Measurements from ENCODE around the gene TRIM45.

GRCh38 chr1:117097443-117097842 lies 24.1 kb downstream of the TRIM45 start:
- TF ChIP-seq POLR2AphosphoS5 (IDR thresholded peaks at IDR 0.05; ENCODE audit: low read depth, low read length): no peak
- TF ChIP-seq POLR2A (IDR thresholded peaks at IDR 0.05; ENCODE audit: low read depth, low read length): no peak
- no peak for TF ChIP-seq TAF1 (IDR thresholded peaks at IDR 0.05; ENCODE audit: low read depth, low read length)
- no peak for TF ChIP-seq SPI1 (IDR thresholded peaks at IDR 0.05; ENCODE audit: low read depth, low read length)
- no peak for TF ChIP-seq POU2F2 (IDR thresholded peaks at IDR 0.05; ENCODE audit: low read depth, low read length)

All from GM12891 (cell line).